ENCODE data around the gene CHN1. TPM values are rescaled to one million over a fixed set of nuclear protein-coding genes. Genes with fewer than 3 reads are reported as not detected.

Gene CHN1
- total and polyA plus RNA-seq, 2 of the 8 experiments (the other 6 are each of a cell fraction or from before 2014, with no cell fraction given): 54.0 to 65.7 TPM

DNA sequence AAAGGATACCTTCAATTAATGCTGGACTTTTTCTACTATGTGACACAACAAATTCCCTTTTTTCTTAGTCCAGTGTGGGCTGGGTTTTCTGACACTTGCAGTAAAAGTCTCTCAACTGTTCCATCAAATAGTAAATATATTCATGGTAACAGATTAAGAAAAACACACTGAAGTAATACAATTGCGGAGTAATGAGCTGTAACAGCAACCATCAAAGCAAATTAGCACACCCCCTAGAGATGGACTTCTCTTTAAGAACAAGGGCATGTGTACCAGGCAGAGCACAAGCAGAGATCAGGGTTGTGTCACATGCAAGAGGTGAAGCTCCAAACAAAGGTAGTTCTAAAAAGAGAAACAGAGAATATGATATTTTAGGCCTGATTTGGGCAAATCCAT lies 168.2 kb downstream of the CHN1 start:
- CTCF ChIA-PET (ENCODE audit: partially characterized antibody): interaction anchor here (1.0 to 2.7 kb wide), 7 partner anchors 10 to 60 kb away, joined by 3 to 12 read pairs (median 4); no protein-coding TSS in a partner anchor
- no peak overlapping the region for H2AFZ ChIP-seq (ENCODE audit: low read length)
- FAIRE-seq: no peak

More for the DNA sequence above, 168.2 kb downstream of the CHN1 start:
- no peak overlapping the region for H4K5ac ChIP-seq (ENCODE audit: insufficient read length, low read depth, low read length)
- no peak overlapping the region for H3K4ac ChIP-seq (replicated peaks; ENCODE audit: insufficient read length, low read depth, low read length)
- no peak overlapping the region for H3K56ac ChIP-seq (replicated peaks; ENCODE audit: insufficient read length, low read depth, low read length)
- no peak overlapping the region for H3K23ac ChIP-seq (ENCODE audit: insufficient read length)
- no peak overlapping the region for H2BK20ac ChIP-seq (ENCODE audit: low read length)
- no peak overlapping the region for H2BK12ac ChIP-seq (ENCODE audit: low read depth, low read length)
- H4K8ac ChIP-seq (ENCODE audit: extremely low read depth, insufficient read depth, low read length): no peak overlapping the region
- no peaks in the 10 kb centered on the region for H3K9me3 ChIP-seq (ENCODE audit: insufficient read depth in 2 of 2, low read depth in 1 of 2, low read length in 1 of 2)
- H2AK5ac ChIP-seq (ENCODE audit: low read depth, low read length): no peak overlapping the region
- TF ChIP-seq RAD21 (IDR thresholded peaks at IDR 0.05 in 1 of 2, conservative IDR thresholded peaks at IDR 0.05 in 1 of 2; ENCODE audit: low read depth in 2 of 2, low read length in 2 of 2): no peak
- no peak for TF ChIP-seq RXRA (IDR thresholded peaks at IDR 0.05; ENCODE audit: insufficient read depth, low read depth, low read length)
- no peak for TF ChIP-seq HDAC6 (IDR thresholded peaks at IDR 0.05; ENCODE audit: low read depth, low read length)
- no peaks in the 10 kb centered on the region for H3K23me2 ChIP-seq (ENCODE audit: low read depth, low read length)
- peaks cover 0 to 1% of the 10 kb centered on the region in 2 experiments for H4K20me1 ChIP-seq (replicated peaks in 1 of 2; ENCODE audit: control insufficient read depth in 1 of 2, insufficient read depth in 2 of 2, low read length in 2 of 2)
- no peak overlapping the region for H3K27ac ChIP-seq (ENCODE audit: low read depth, low read length)
- no peak overlapping the region for H3K14ac ChIP-seq (ENCODE audit: insufficient read length)
- H3K79me1 ChIP-seq (ENCODE audit: low read depth, low read length): no peaks in the 10 kb centered on the region
- H3K79me2 ChIP-seq (ENCODE audit: control insufficient read depth in 1 of 2, insufficient read depth in 2 of 2, low read length in 2 of 2): peaks cover 0 to 48% of the 10 kb centered on the region in 2 experiments; a peak in 2 of 4 replicates
- H2BK120ac ChIP-seq (replicated peaks; ENCODE audit: low read depth, low read length): no peak overlapping the region
- H4K91ac ChIP-seq (replicated peaks; ENCODE audit: insufficient read length, low read length): no peak overlapping the region
- POLR2A ChIA-PET (ENCODE audit: partially characterized antibody): interaction anchor here (2.4 kb wide), 1 partner anchor 10 kb away, joined by 9 read pairs; no protein-coding TSS in a partner anchor
- H3K4me1 ChIP-seq (replicated peaks in 1 of 4; ENCODE audit: control insufficient read depth in 3 of 4, insufficient read depth in 4 of 4, low read length in 3 of 4): peaks cover 0 to 17% (median 10%) of the 10 kb centered on the region in 4 experiments; a peak in 5 of 7 replicates
- no peak overlapping the region for H2BK15ac ChIP-seq (ENCODE audit: low read length)
- DNase-seq (ENCODE audit: low read depth in 1 of 2, low spot score in 2 of 2): no peak
- H3K9ac ChIP-seq (replicated peaks in 1 of 4; ENCODE audit: extremely low read depth in 1 of 4, low read depth in 3 of 4, low read length in 3 of 4): no peak overlapping the region
- H3K18ac ChIP-seq (ENCODE audit: extremely low read depth, low read length): no peak overlapping the region
- no peak overlapping the region for H3K4me3 ChIP-seq (ENCODE audit: extremely low read depth in 1 of 4, insufficient read depth in 2 of 4, low read depth in 3 of 4, low read length in 4 of 4)
- no peaks in the 10 kb centered on the region for H3K27me3 ChIP-seq (replicated peaks in 1 of 4; ENCODE audit: control insufficient read depth in 3 of 4, extremely low read depth in 1 of 4, insufficient read depth in 3 of 4, low read length in 3 of 4)
- H3K4me2 ChIP-seq (ENCODE audit: insufficient read depth in 1 of 2, low read depth in 2 of 2, low read length in 2 of 2): no peak overlapping the region
- H2BK5ac ChIP-seq (ENCODE audit: low read depth, low read length): no peak overlapping the region
- 88% methylated on average over 1 of the region's 1 CpG; no CpG with 5 or more reads in 1 of the 2 experiments for WGBS, 2 experiments (ENCODE audit: extremely low coverage in 1 of 2, insufficient coverage in 1 of 2, insufficient read length in 1 of 2, insufficient replicate concordance in 2 of 2, low coverage in 1 of 2, low lambda C conversion rate in 2 of 2, missing lambda C conversion rate in 1 of 2)
- no peaks in the 10 kb centered on the region for H3K36me3 ChIP-seq (ENCODE audit: control insufficient read depth in 2 of 4, insufficient read depth in 4 of 4, low read length in 3 of 4)

All from H1 (cell line).